ENCODE data around the gene ZNF106. TPM values are rescaled to one million over a fixed set of nuclear protein-coding genes. Genes with fewer than 3 reads are reported as not detected.

The ZNF106 gene
- 23.8 TPM for polyA plus RNA-seq (2012; ENCODE audit: insufficient read depth, insufficient read length, low read depth)

DNA sequence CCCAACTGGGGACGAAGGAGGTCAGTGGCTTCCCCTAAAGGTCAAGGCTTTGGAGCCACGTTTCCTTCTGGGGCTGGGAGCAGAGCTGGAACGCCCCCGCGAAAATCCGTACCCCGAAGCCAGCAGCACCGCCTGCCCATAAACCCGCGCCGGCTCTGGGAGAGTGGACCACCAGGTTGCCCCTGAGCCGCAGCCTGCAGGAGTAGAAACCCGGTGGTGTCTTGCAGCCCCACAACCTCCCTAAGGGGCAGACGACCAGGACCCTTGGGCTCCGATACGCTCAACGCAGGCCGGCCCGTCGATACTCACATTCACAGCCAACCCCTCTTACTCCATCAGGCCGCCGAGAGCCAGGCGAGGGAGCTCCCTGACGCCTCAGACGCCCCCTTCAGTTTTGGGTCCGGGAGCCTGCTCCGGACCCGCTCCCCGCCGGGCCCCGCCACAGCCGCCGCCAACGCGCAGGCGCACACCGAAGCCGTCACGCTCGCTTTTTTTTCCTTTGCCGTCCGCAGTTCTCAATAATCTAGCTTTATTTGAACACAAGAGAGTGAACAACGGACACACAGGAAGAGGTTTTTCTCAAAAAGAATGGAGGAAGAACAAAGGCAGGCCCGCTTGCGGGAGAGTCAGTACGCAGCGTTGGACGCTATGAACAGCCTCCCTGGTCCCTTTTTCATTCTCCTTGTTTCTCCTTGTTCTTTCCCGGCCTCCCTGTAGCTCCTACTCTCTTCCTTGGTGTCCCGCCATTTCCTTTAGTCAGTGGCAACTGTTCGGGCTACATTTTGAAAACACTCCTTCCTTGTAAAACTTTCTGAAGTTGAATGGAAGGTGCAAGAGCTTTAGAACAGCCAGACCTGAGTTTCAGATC, at the start of gene ZNF106:
Gene ZNF106, minus strand, starts transcription at position 471 of the 868 bp plus-strand sequence. CDS start 18,852 bp downstream, outside the sequence.
- TF ChIP-seq, protein P1, sequence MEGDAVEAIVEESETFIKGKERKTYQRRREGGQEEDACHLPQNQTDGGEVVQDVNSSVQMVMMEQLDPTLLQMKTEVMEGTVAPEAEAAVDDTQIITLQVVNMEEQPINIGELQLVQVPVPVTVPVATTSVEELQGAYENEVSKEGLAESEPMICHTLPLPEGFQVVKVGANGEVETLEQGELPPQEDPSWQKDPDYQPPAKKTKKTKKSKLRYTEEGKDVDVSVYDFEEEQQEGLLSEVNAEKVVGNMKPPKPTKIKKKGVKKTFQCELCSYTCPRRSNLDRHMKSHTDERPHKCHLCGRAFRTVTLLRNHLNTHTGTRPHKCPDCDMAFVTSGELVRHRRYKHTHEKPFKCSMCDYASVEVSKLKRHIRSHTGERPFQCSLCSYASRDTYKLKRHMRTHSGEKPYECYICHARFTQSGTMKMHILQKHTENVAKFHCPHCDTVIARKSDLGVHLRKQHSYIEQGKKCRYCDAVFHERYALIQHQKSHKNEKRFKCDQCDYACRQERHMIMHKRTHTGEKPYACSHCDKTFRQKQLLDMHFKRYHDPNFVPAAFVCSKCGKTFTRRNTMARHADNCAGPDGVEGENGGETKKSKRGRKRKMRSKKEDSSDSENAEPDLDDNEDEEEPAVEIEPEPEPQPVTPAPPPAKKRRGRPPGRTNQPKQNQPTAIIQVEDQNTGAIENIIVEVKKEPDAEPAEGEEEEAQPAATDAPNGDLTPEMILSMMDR (IDR thresholded peaks at IDR 0.05; ENCODE audit: low read depth, low read length): no peak
- Histone ChIP-seq H3K27me3 (no peaks in the 10 kb centered on the region), H3K4me1 (no peaks in the 10 kb centered on the region; the same call in 1 of the 2 replicates), H3K36me3 (no peaks in the 10 kb centered on the region), H3K9me3 (no peaks in the 10 kb centered on the region), H3K4me3 (ENCODE audit: low read depth, low read length) (peak within 1 kb of the TSS; percentile 74)
- peak; percentile 88 for DNase-seq

DNA sequence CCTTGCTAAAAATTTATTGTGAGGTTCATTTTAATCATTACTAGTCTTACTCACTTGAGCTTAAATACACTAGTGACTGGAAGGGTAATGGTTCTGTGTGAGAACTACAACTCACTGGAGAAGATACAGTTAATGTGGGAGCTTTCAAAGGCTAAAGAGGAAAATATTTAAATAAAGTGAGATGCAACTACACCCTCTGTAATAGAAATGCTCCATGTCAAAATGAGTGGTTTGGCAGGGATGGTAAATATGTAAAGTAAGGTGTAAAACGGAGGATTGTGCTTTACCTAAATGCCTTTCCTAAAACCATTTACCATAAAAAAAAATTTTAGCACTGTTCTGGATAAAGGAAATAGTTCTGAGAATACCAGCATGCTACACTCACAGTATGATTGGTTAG, 42.3 kb upstream of the ZNF106 start:
- Histone ChIP-seq H3K9me3 (no peaks in the 10 kb centered on the region; the same call in 1 of the 2 replicates), H3K27me3 (no peaks in the 10 kb centered on the region), H3K36me3 (peaks cover 6% of the 10 kb centered on the region; the same call in 1 of the 2 replicates), H3K4me3 (ENCODE audit: low read depth, low read length) (no peak overlapping the region), H3K4me1 (no peaks in the 10 kb centered on the region)
- TF ChIP-seq, protein P1 (IDR thresholded peaks at IDR 0.05; ENCODE audit: low read depth, low read length): no peak
- no peak for DNase-seq

DNA sequence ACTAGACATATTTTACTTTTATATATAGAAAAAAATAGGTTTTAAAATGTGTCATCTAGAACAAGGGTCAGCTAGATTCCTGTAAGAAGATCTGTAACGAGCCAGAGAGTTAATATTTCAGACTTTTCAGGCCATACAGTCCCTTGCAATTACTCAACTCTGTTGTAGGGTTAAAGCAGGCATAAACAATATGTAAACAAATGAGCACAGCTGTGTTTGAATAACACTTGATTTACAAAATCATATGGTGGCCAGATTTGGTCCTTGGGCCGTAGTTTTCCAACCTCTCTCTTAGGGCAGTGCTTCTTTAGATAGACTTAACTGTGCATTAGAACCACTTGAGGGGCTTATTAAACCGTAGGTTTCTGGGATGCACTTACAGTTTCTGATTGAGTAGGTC, 38.0 kb upstream of the ZNF106 start:
- H3K4me3 ChIP-seq (ENCODE audit: low read depth, low read length): no peak overlapping the region
- no peaks in the 10 kb centered on the region for H3K4me1 ChIP-seq
- TF ChIP-seq, protein P1 (IDR thresholded peaks at IDR 0.05; ENCODE audit: low read depth, low read length): no peak
- H3K9me3 ChIP-seq: no peaks in the 10 kb centered on the region; the same call in 1 of the 2 replicates
- peaks cover 7% of the 10 kb centered on the region for H3K36me3 ChIP-seq
- no peak for DNase-seq
- H3K27me3 ChIP-seq: no peaks in the 10 kb centered on the region

DNA sequence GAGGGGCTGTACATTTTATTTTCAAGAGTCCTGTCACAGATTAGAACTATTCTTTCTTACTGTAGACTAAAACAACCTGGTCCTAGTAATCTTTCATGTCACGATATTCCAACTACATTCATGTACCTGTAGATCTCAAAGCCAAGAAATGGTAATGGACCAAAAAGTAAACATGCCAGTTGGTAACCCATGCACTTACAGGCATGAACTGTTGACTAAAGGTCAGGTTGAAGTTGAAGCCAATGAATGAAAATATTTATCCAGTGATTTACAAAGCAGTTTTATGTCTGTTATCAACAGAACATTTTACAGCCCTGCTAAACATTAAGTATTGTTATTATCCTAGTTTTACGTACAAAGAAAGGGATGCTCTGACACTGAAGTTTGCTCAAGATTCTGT, 32.4 kb upstream of the ZNF106 start:
- H3K27me3 ChIP-seq: no peaks in the 10 kb centered on the region
- H3K36me3 ChIP-seq: peaks cover 4% of the 10 kb centered on the region; the same call in 1 of the 2 replicates
- H3K4me1 ChIP-seq: no peaks in the 10 kb centered on the region
- H3K9me3 ChIP-seq: no peaks in the 10 kb centered on the region
- no peak for DNase-seq
- no peak overlapping the region for H3K4me3 ChIP-seq (ENCODE audit: low read depth, low read length)
- TF ChIP-seq, protein P1 (IDR thresholded peaks at IDR 0.05; ENCODE audit: low read depth, low read length): no peak

DNA sequence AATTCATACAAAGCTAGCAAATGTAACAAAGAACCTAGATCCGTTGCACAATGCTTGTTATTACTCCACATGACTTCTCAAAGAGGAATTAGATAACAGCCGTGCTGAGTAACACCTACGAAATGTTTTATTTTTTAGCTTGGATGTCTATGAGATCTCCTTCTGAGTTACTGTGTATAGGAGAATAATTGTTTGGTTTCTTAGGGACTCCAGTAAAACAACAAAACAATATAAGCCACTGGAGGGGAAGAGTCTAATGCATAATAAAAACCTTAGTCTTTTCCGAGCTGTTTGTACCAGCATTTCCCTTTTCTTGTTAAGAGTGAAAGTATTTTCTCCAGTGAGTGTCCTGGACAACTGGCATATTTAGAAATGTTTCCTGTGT, 20.1 kb upstream of the ZNF106 start:
- Histone ChIP-seq H3K4me1 (no peaks in the 10 kb centered on the region), H3K36me3 (peaks cover 3% of the 10 kb centered on the region; the same call in 1 of the 2 replicates), H3K27me3 (no peaks in the 10 kb centered on the region), H3K4me3 (ENCODE audit: low read depth, low read length) (no peak overlapping the region), H3K9me3 (no peaks in the 10 kb centered on the region)
- no peak for DNase-seq
- TF ChIP-seq, protein P1 (IDR thresholded peaks at IDR 0.05; ENCODE audit: low read depth, low read length): no peak
